NB4 (cell line): ENCODE measurements around the gene KDM4C.

Source experiments
- CTCF ChIP-seq: IDR thresholded peaks from one replicate; pipeline ENCODE4 v1.5.1; 2012; ENCODE audit warnings: low read depth, low read length
- MAX ChIP-seq: IDR thresholded peaks from 2 replicates; pipeline ENCODE4 v1.6.1; 2011; ENCODE audit warnings: low read depth, low read length
- MYC ChIP-seq: IDR thresholded peaks from 2 replicates; pipeline ENCODE4 v1.6.1; 2011; ENCODE audit warnings: low read depth, low read length
- POLR2A ChIP-seq: IDR thresholded peaks from 2 replicates; pipeline ENCODE4 v1.6.1; 2011; ENCODE audit warnings: mild to moderate bottlenecking; ENCODE audit not compliant: insufficient read length; ENCODE audit errors: extremely low read depth

- TF ChIP-seq CTCF (no peak), POLR2A (no peak), MAX (no peak), MYC (no peak)
Measured at GRCh38 chr9:7174301-7174700, 416.5 kb downstream of the KDM4C start.
